PC-3 (cell line): Measurements from ENCODE around the gene SF3B6. TPM values are rescaled to one million over a fixed set of nuclear protein-coding genes. Genes with fewer than 3 reads are reported as not detected.

Source experiments
- ATAC-seq: fragments of 200-7000 bp; cut with Tn5 transposase; 2 replicates; pipeline ENCODE4 v1.9.1; 2020; ENCODE audit warnings: mild to moderate bottlenecking, moderate library complexity
- BruUV-seq: library from RNA; stranded (reverse); fragments of 400-500 nt; replicated peaks from 2 replicates; lab custom pipeline; 2021; lab: Mats Ljungman, UMichigan
- CTCF ChIA-PET: fragments of 300-600 bp; sonication (Branson Sonifier 250); formaldehyde crosslinking; loops from one replicate; lab custom pipeline; 2022; ENCODE audit warnings: antibody characterized with exemption; lab: Charles Lee
- POLR2A ChIA-PET: fragments of 300-600 bp; sonication (Branson Sonifier 250); formaldehyde crosslinking; loops from one replicate; lab custom pipeline; 2022; ENCODE audit warnings: antibody characterized with exemption; ENCODE audit not compliant: unreplicated experiment; lab: Charles Lee
- DNase-seq: peaks from one replicate; pipeline ENCODE4 v3.0.0-alpha.2; 2015
- H2AFZ ChIP-seq: fragments of 300-600 bp; sonication (generic); 2 replicates; pipeline ENCODE4 v1.6.0; 2016; ENCODE audit warnings: antibody characterized with exemption, low read length
- H3F3A ChIP-seq: fragments of 300-600 bp; sonication (generic); one replicate; pipeline ENCODE4 v1.6.0; 2017; ENCODE audit warnings: antibody characterized with exemption, low read length, control low read depth, mild to moderate bottlenecking; ENCODE audit not compliant: unreplicated experiment
- H3K27ac ChIP-seq: fragments of 300-600 bp; sonication (generic); 2 replicates; pipeline ENCODE4 v1.5.1; 2016; ENCODE audit warnings: mild to moderate bottlenecking, low read length
- H3K27me3 ChIP-seq: fragments of 300-600 bp; sonication (generic); 2 replicates; pipeline ENCODE4 v1.6.1; 2016; ENCODE audit warnings: low read length, mixed read lengths
- H3K36me3 ChIP-seq: fragments of 300-600 bp; sonication (generic); 2 replicates; pipeline ENCODE4 v1.6.1; 2016; ENCODE audit warnings: low read depth, mixed run types, low read length, mixed read lengths
- H3K4me1 ChIP-seq: fragments of 300-600 bp; sonication (generic); 2 replicates; pipeline ENCODE4 v1.5.1; 2016; ENCODE audit warnings: low read length; ENCODE audit not compliant: insufficient read depth
- H3K4me2 ChIP-seq: fragments of 300-600 bp; sonication (generic); 2 replicates; pipeline ENCODE4 v1.6.0; 2016; ENCODE audit warnings: low read length
- H3K4me3 ChIP-seq: fragments of 300-600 bp; sonication (generic); 2 replicates; pipeline ENCODE4 v1.5.1; 2016; ENCODE audit warnings: mild to moderate bottlenecking, low read length, mixed read lengths
- H3K79me2 ChIP-seq: fragments of 300-600 bp; sonication (generic); 2 replicates; pipeline ENCODE4 v1.6.1; 2017; ENCODE audit warnings: low read length, mixed read lengths
- H3K9ac ChIP-seq: fragments of 300-600 bp; sonication (generic); 2 replicates; pipeline ENCODE4 v1.6.0; 2016; ENCODE audit warnings: mild to moderate bottlenecking, low read length
- H3K9me2 ChIP-seq: fragments of 300-600 bp; sonication (generic); replicated peaks from 2 replicates; pipeline ENCODE4 v1.6.1; 2016; ENCODE audit warnings: mixed run types, low read length, mixed read lengths
- H3K9me3 ChIP-seq: fragments of 300-600 bp; sonication (generic); 2 replicates; pipeline ENCODE4 v1.6.1; 2016; ENCODE audit warnings: low read length, mixed read lengths
- H4K20me1 ChIP-seq: fragments of 300-600 bp; sonication (generic); 2 replicates; pipeline ENCODE4 v1.6.1; 2016; ENCODE audit warnings: low read length, mixed read lengths
- EZH2 ChIP-seq: fragments of 300-600 bp; sonication (generic); IDR thresholded peaks from one replicate; pipeline ENCODE4 v1.6.1; 2017; ENCODE audit warnings: antibody characterized with exemption, mild to moderate bottlenecking, low read length; ENCODE audit not compliant: unreplicated experiment
- EZH2phosphoT487 ChIP-seq: fragments of 300-600 bp; sonication (generic); IDR thresholded peaks from 2 replicates; pipeline ENCODE4 v1.6.1; 2018; ENCODE audit warnings: mild to moderate bottlenecking, antibody characterized with exemption, low read length, borderline replicate concordance
- intact Hi-C: fragments of 100-400 bp; cut with micrococcal nuclease; formaldehyde crosslinking; loops from 2 replicates; pipeline ENCODE4 v1.9.0; 2023
- total RNA-seq: library from RNA; depleted of rRNA; stranded (reverse); fragments of >200 nt; gene quantifications from 2 replicates; pipeline ENCODE4 v1.2.3, GENCODE V29; 2014
- TF ChIP-seq, protein P1 (sequence below): fragments of 300-600 bp; sonication (generic); conservative IDR thresholded peaks from 2 replicates; pipeline ENCODE4 v1.5.1; 2017; ENCODE audit warnings: antibody characterized with exemption, low read depth, mild to moderate bottlenecking, low read length

Gene SF3B6
- total RNA-seq, 1 experiment from 2014 or later: 220 TPM

DNA sequence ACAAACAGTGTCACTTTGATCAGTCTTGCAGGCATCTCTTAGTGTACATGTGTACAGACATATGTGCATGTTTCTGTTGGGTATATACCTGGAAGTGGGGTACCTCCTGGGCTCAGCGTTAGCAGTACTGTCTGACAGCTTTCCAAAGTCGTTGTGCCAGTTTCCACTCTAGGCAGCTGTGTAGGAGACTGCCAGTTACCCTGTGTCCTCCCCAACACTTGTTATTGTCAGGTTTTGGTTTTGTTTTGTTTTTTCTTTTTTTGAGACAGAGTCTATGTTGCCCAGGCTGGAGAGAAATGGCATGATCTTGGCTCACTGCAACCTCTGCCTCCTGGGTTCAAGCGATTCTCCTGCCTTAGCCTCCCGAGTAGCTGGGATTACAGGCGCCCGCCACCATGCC is 20.4 kb downstream of the SF3B6 start:
- H3K27ac ChIP-seq: no peak overlapping the region
- H3F3A ChIP-seq: no peaks in the 10 kb centered on the region
- H2AFZ ChIP-seq: no peak overlapping the region
- no TSS peak for BruUV-seq
- ChIA-PET POLR2A (no interaction called here), CTCF (no interaction called here)
- no peaks in the 10 kb centered on the region for H3K4me1 ChIP-seq
- no peaks in the 10 kb centered on the region for H4K20me1 ChIP-seq
- H3K4me2 ChIP-seq: no peak overlapping the region
- H3K79me2 ChIP-seq: no peaks in the 10 kb centered on the region
- H3K9ac ChIP-seq: no peak overlapping the region
- no peaks in the 10 kb centered on the region for H3K9me2 ChIP-seq
- no peak overlapping the region for H3K4me3 ChIP-seq
- ATAC-seq (no peak), DNase-seq (no peak)
- H3K9me3 ChIP-seq: no peaks in the 10 kb centered on the region
- no peaks in the 10 kb centered on the region for H3K27me3 ChIP-seq
- TF ChIP-seq, protein P1, sequence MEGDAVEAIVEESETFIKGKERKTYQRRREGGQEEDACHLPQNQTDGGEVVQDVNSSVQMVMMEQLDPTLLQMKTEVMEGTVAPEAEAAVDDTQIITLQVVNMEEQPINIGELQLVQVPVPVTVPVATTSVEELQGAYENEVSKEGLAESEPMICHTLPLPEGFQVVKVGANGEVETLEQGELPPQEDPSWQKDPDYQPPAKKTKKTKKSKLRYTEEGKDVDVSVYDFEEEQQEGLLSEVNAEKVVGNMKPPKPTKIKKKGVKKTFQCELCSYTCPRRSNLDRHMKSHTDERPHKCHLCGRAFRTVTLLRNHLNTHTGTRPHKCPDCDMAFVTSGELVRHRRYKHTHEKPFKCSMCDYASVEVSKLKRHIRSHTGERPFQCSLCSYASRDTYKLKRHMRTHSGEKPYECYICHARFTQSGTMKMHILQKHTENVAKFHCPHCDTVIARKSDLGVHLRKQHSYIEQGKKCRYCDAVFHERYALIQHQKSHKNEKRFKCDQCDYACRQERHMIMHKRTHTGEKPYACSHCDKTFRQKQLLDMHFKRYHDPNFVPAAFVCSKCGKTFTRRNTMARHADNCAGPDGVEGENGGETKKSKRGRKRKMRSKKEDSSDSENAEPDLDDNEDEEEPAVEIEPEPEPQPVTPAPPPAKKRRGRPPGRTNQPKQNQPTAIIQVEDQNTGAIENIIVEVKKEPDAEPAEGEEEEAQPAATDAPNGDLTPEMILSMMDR: no peak
- TF ChIP-seq EZH2 (no peak), EZH2phosphoT487 (no peak)
- no peaks in the 10 kb centered on the region for H3K36me3 ChIP-seq
- intact Hi-C loops: no loop called here

DNA sequence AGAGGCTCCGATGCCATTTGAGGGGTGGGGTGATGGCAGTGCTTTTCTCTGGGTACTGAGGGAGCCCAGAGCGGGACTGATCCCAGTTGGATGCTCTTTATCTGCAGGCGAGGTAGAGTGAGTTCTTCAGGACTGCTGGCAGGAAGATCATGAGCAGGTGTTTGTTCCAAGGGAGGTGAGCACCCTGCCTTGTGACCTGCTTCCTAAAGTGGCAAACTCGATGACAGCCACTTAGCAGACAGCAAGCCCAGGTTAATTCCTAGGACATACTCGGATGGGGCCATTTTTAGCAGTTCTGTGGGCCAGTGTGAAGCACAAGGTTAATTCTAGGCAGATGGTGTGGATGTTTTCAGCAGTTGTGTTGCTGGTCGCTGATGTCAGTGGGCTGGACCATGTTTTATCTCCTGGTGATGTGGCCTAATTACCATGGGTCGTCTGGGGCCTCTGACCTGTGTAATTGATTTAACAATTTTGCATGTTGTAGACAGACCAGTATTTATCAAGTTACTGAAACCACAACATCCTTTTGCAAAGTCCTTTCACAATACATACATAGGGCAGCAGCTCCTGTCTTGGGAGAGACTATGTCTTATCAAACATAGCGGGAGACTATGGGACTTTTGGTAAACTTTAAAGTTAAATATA is 21.6 kb downstream of the SF3B6 start:
- no peak overlapping the region for H3K9ac ChIP-seq
- no peak overlapping the region for H3K4me2 ChIP-seq
- H3K27ac ChIP-seq: no peak overlapping the region
- no peaks in the 10 kb centered on the region for H3K27me3 ChIP-seq
- no peaks in the 10 kb centered on the region for H4K20me1 ChIP-seq
- ChIA-PET CTCF (no interaction called here), POLR2A (no interaction called here)
- ATAC-seq (no peak), DNase-seq (no peak)
- intact Hi-C loops: no loop called here
- no peaks in the 10 kb centered on the region for H3F3A ChIP-seq
- no peaks in the 10 kb centered on the region for H3K9me2 ChIP-seq
- no peaks in the 10 kb centered on the region for H3K79me2 ChIP-seq
- H3K4me3 ChIP-seq: no peak overlapping the region
- no peak overlapping the region for H2AFZ ChIP-seq
- H3K9me3 ChIP-seq: no peaks in the 10 kb centered on the region
- BruUV-seq: no TSS peak
- no peak for TF ChIP-seq EZH2
- TF ChIP-seq EZH2phosphoT487: no peak
- TF ChIP-seq, protein P1: no peak
- no peaks in the 10 kb centered on the region for H3K4me1 ChIP-seq
- no peaks in the 10 kb centered on the region for H3K36me3 ChIP-seq

DNA sequence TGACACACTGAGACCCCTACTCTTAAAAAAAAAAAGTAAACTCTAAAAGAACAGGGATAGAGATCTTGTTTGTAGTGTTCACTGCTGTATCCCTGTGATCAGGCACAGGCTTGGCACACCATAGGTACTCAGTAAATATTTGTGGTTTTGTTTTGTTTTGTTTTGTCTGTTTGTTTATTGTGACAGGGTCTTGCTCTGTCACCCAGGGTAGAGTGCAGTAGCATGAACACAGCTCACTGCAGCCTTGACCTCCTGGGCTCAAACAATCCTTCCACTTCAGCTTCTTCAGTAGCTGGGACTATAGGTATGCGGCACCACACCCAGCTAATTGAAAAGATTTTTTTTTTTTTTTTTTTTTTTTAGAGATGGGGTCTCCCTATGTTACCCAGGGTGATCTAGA is 23.2 kb downstream of the SF3B6 start:
- no peaks in the 10 kb centered on the region for H3K9me3 ChIP-seq
- no peaks in the 10 kb centered on the region for H3K79me2 ChIP-seq
- H2AFZ ChIP-seq: no peak overlapping the region
- DNase-seq: no peak
- no peak overlapping the region for H3K4me3 ChIP-seq
- intact Hi-C loops: no loop called here
- no peak for ATAC-seq
- ChIA-PET CTCF (no interaction called here), POLR2A (no interaction called here)
- H4K20me1 ChIP-seq: no peaks in the 10 kb centered on the region
- no peak overlapping the region for H3K4me2 ChIP-seq
- TF ChIP-seq EZH2 (no peak), EZH2phosphoT487 (no peak)
- TF ChIP-seq, protein P1: no peak
- no TSS peak for BruUV-seq
- H3K36me3 ChIP-seq: no peaks in the 10 kb centered on the region
- no peak overlapping the region for H3K9ac ChIP-seq
- no peaks in the 10 kb centered on the region; the same call in 1 of the 2 replicates for H3K4me1 ChIP-seq
- no peaks in the 10 kb centered on the region for H3K27me3 ChIP-seq
- no peaks in the 10 kb centered on the region for H3F3A ChIP-seq
- H3K9me2 ChIP-seq: no peaks in the 10 kb centered on the region
- H3K27ac ChIP-seq: no peak overlapping the region
